H1 (cell line): ENCODE measurements around the gene GTF2A1. TPM values are rescaled to one million over a fixed set of nuclear protein-coding genes. Genes with fewer than 3 reads are reported as not detected.

ENCODE experiments used
- CTCF ChIA-PET: fragments of 300-600 bp; sonication (Branson Sonifier 250); formaldehyde crosslinking; loops from one replicate; lab custom pipeline; 2021; ENCODE audit not compliant: partially characterized antibody; lab: Charles Lee
- POLR2A ChIA-PET: fragments of 300-600 bp; sonication (Branson Sonifier 250); formaldehyde crosslinking; loops from one replicate; lab custom pipeline; 2021; ENCODE audit warnings: inconsistent platforms; ENCODE audit not compliant: partially characterized antibody; lab: Charles Lee
- DNase-seq, 2 experiments: peaks; one replicate each; pipeline versions ENCODE4 v3.0.0 to v3.0.0-alpha.2; 2010 to 2022; ENCODE audit warnings: low spot score in 2 of 2, low read depth in 1 of 2, mixed read lengths in 1 of 2
- FAIRE-seq: peaks from 2 replicates; lab custom pipeline; 2011; peaks lifted over from hg19 to GRCh38; lab: Jason Lieb, UNC
- H2AFZ ChIP-seq: 2 replicates; pipeline ENCODE4 v1.8.1; 2012; ENCODE audit warnings: low read length, inconsistent platforms
- H2AK5ac ChIP-seq: 2 replicates; pipeline ENCODE4 v1.6.1; 2013; ENCODE audit warnings: low read depth, low read length
- H2BK120ac ChIP-seq: replicated peaks from 2 replicates; pipeline ENCODE3; 2013; ENCODE audit warnings: low read depth, low read length, inconsistent platforms
- H2BK12ac ChIP-seq: 2 replicates; pipeline ENCODE4 v1.6.1; 2013; ENCODE audit warnings: low read depth, low read length
- H2BK15ac ChIP-seq: 2 replicates; pipeline ENCODE4 v1.6.1; 2013; ENCODE audit warnings: low read length
- H2BK20ac ChIP-seq: 2 replicates; pipeline ENCODE4 v1.6.1; 2013; ENCODE audit warnings: low read length
- H2BK5ac ChIP-seq: 2 replicates; pipeline ENCODE4 v1.6.1; 2013; ENCODE audit warnings: low read depth, low read length
- H3K14ac ChIP-seq: 2 replicates; pipeline ENCODE4 v1.6.1; 2013; ENCODE audit warnings: inconsistent platforms; ENCODE audit not compliant: insufficient read length
- H3K18ac ChIP-seq: 2 replicates; pipeline ENCODE4 v1.6.1; 2013; ENCODE audit warnings: low read length; ENCODE audit errors: extremely low read depth
- H3K23ac ChIP-seq: 2 replicates; pipeline ENCODE4 v1.6.1; 2013; ENCODE audit warnings: inconsistent platforms; ENCODE audit not compliant: insufficient read length
- H3K23me2 ChIP-seq: 2 replicates; pipeline ENCODE4 v1.6.1; 2013; ENCODE audit warnings: low read depth, low read length
- H3K27ac ChIP-seq: 2 replicates; pipeline ENCODE4 v1.6.1; 2011; ENCODE audit warnings: low read depth, low read length, inconsistent platforms
- H3K27me3 ChIP-seq, 4 experiments: replicated peaks in 1 of 4; 1 replicate in 1 of 4; 2 replicates in 3 of 4; pipeline versions ENCODE4 v1.6.1 to v1.8.1; 2011 to 2013; ENCODE audit warnings: low read length in 3 of 4, mild to moderate bottlenecking in 3 of 4, inconsistent platforms in 2 of 4, mixed read lengths in 2 of 4, moderate library complexity in 1 of 4; ENCODE audit not compliant: control insufficient read depth in 3 of 4, insufficient read depth in 3 of 4; ENCODE audit errors: extremely low read depth in 1 of 4
- H3K36me3 ChIP-seq, 4 experiments: 2 replicates each; pipeline versions ENCODE4 v1.6.1 to v1.8.1; 2011 to 2013; ENCODE audit warnings: mild to moderate bottlenecking in 4 of 4, low read length in 3 of 4, moderate library complexity in 2 of 4, control low read depth in 1 of 4, inconsistent platforms in 1 of 4; ENCODE audit not compliant: insufficient read depth in 4 of 4, control insufficient read depth in 2 of 4
- H3K4ac ChIP-seq: replicated peaks from 2 replicates; pipeline ENCODE3; 2013; ENCODE audit warnings: low read length, low read depth, mixed read lengths, inconsistent platforms; ENCODE audit not compliant: insufficient read length
- H3K4me1 ChIP-seq, 4 experiments: replicated peaks in 1 of 4; 1 replicate in 1 of 4; 2 replicates in 3 of 4; pipeline versions ENCODE4 v1.6.1 to v1.8.1; 2011 to 2013; ENCODE audit warnings: low read length in 3 of 4, inconsistent platforms in 2 of 4, mixed read lengths in 1 of 4; ENCODE audit not compliant: insufficient read depth in 4 of 4, control insufficient read depth in 3 of 4
- H3K4me2 ChIP-seq, 2 experiments: 2 replicates each; pipeline versions ENCODE4 v1.6.1 to v1.8.1; 2011 to 2013; ENCODE audit warnings: low read depth in 2 of 2, low read length in 2 of 2, control low read depth in 1 of 2, inconsistent platforms in 1 of 2, mild to moderate bottlenecking in 1 of 2; ENCODE audit not compliant: insufficient read depth in 1 of 2
- H3K4me3 ChIP-seq, 4 experiments: fragments of 200-600, 300-600 bp in 1 of 4; sonication (generic), shearing (Covaris generic), sonication (Bioruptor Twin) in 1 of 4; 2 replicates each; pipeline versions ENCODE4 v1.5.1 to v1.8.1; 2011 to 2016; ENCODE audit warnings: low read length in 4 of 4, low read depth in 3 of 4, control low read depth in 2 of 4, inconsistent platforms in 2 of 4, mild to moderate bottlenecking in 2 of 4, mixed read lengths in 1 of 4, moderate library complexity in 1 of 4; ENCODE audit not compliant: insufficient read depth in 2 of 4; ENCODE audit errors: extremely low read depth in 1 of 4
- H3K56ac ChIP-seq: replicated peaks from 2 replicates; pipeline ENCODE3; 2013; ENCODE audit warnings: low read depth, mild to moderate bottlenecking, mixed read lengths, low read length, inconsistent platforms; ENCODE audit not compliant: insufficient read length
- H3K79me1 ChIP-seq: 2 replicates; pipeline ENCODE4 v1.6.1; 2013; ENCODE audit warnings: low read depth, low read length, control low read depth
- H3K79me2 ChIP-seq, 2 experiments: 2 replicates each; pipeline versions ENCODE4 v1.6.1 to v1.8.1; 2012 to 2013; ENCODE audit warnings: low read length in 2 of 2, mild to moderate bottlenecking in 2 of 2, inconsistent platforms in 1 of 2; ENCODE audit not compliant: insufficient read depth in 2 of 2, control insufficient read depth in 1 of 2
- H3K9ac ChIP-seq, 4 experiments: replicated peaks in 1 of 4; 1 replicate in 1 of 4; 2 replicates in 3 of 4; pipeline versions ENCODE4 v1.6.1 to v1.8.1; 2011 to 2013; ENCODE audit warnings: low read depth in 3 of 4, low read length in 3 of 4, control low read depth in 2 of 4, mild to moderate bottlenecking in 2 of 4, moderate library complexity in 2 of 4, inconsistent platforms in 1 of 4; ENCODE audit errors: extremely low read depth in 1 of 4
- H3K9me3 ChIP-seq, 2 experiments: 2 replicates each; pipeline versions ENCODE4 v1.6.1 to v1.8.1; 2012 to 2013; ENCODE audit warnings: mild to moderate bottlenecking in 2 of 2, moderate library complexity in 2 of 2, control low read depth in 1 of 2, inconsistent platforms in 1 of 2, low read depth in 1 of 2, low read length in 1 of 2, mixed read lengths in 1 of 2; ENCODE audit not compliant: insufficient read depth in 2 of 2
- H4K20me1 ChIP-seq, 2 experiments: replicated peaks in 1 of 2; 2 replicates each; pipeline versions ENCODE3 to v1.8.1; 2011 to 2013; ENCODE audit warnings: inconsistent platforms in 2 of 2, low read length in 2 of 2, mild to moderate bottlenecking in 1 of 2; ENCODE audit not compliant: insufficient read depth in 2 of 2, control insufficient read depth in 1 of 2
- H4K5ac ChIP-seq: 2 replicates; pipeline ENCODE4 v1.6.1; 2013; ENCODE audit warnings: low read length, low read depth, mixed read lengths, inconsistent platforms; ENCODE audit not compliant: insufficient read length
- H4K8ac ChIP-seq: 2 replicates; pipeline ENCODE4 v1.8.0; 2013; ENCODE audit warnings: mild to moderate bottlenecking, moderate library complexity, low read length, inconsistent platforms; ENCODE audit not compliant: insufficient read depth; ENCODE audit errors: extremely low read depth
- H4K91ac ChIP-seq: replicated peaks from 2 replicates; pipeline ENCODE3; 2013; ENCODE audit warnings: low read length, mixed read lengths, inconsistent platforms; ENCODE audit not compliant: insufficient read length
- CEBPB ChIP-seq: IDR thresholded peaks from 2 replicates; pipeline ENCODE4 v1.6.1; 2012; ENCODE audit warnings: low read depth, low read length
- WGBS, 2 experiments: shearing (Covaris generic) in 1 of 2; methylation state at CpG; one replicate each; pipeline versions ENCODE4 v1.1.6 to v1.1.7; 2013 to 2015; ENCODE audit warnings: low lambda C conversion rate in 2 of 2, mixed read lengths in 2 of 2, inconsistent platforms in 1 of 2, low coverage in 1 of 2, missing lambda C conversion rate in 1 of 2; ENCODE audit not compliant: insufficient replicate concordance in 2 of 2, insufficient coverage in 1 of 2, insufficient read length in 1 of 2; ENCODE audit errors: extremely low coverage in 1 of 2, missing lambda C conversion rate in 1 of 2; 5-methylcytosine and 5-hydroxymethylcytosine counted together
- polyA plus RNA-seq, 7 experiments: library from polyadenylated mRNA; depleted of rRNA in 3 of 7; stranded (reverse) in 5 of 7; unstranded in 2 of 7; fragments of >200 nt in 5 of 7; fragments of 200-250 nt in 2 of 7; gene quantifications; 1 replicate in 5 of 7; 2 replicates in 1 of 7; 4 replicates in 1 of 7; pipeline versions ENCODE4 v1.2.1 to v1.2.3, GENCODE V29; 2011 to 2013; ENCODE audit warnings: missing spikeins in 2 of 7, mixed read lengths in 2 of 7
- total RNA-seq: library from RNA; stranded (reverse); fragmentation: NEBNext Ultra II Directional; extraction: Animal tissue kit (Norgen Biotek cat#: 25700); gene quantifications from 2 replicates; pipeline ENCODE4 v1.2.1, GENCODE V29; 2021

GTF2A1 gene
- total and polyA plus RNA-seq, 2 of the 8 experiments (the other 6 are each of a cell fraction or from before 2014, with no cell fraction given) = 24.1 to 57.8 TPM

GRCh38 chr14:81269979-81270375, 49.2 kb upstream of the GTF2A1 start:
- no peak overlapping the region for H2BK12ac ChIP-seq
- H3K56ac ChIP-seq = no peak overlapping the region
- H3K23ac ChIP-seq = no peak overlapping the region
- H3K9me3 ChIP-seq = no peaks in the 10 kb centered on the region
- no peak for TF ChIP-seq CEBPB
- H2BK120ac ChIP-seq = no peak overlapping the region
- no peak overlapping the region for H3K4me2 ChIP-seq
- H4K20me1 ChIP-seq = no peaks in the 10 kb centered on the region
- H3K23me2 ChIP-seq = no peaks in the 10 kb centered on the region
- ChIA-PET POLR2A (interaction anchor here (1.2 to 1.7 kb wide), 3 partner anchors 64 to 183 kb away, joined by 4 to 5 read pairs (median 5); no protein-coding TSS in a partner anchor), CTCF (interaction anchor here (0.6 to 20.7 kb wide), 51 partner anchors 8 to 315 kb away, joined by 3 to 426 read pairs (median 4); partner anchors contain the start of gene TSHR)
- no peak overlapping the region for H3K4me3 ChIP-seq
- H3K9ac ChIP-seq = no peak overlapping the region
- H2AFZ ChIP-seq = no peak overlapping the region
- H2BK15ac ChIP-seq = no peak overlapping the region
- H4K8ac ChIP-seq = no peak overlapping the region
- H3K14ac ChIP-seq = no peak overlapping the region
- no peaks in the 10 kb centered on the region for H3K79me2 ChIP-seq
- no peaks in the 10 kb centered on the region for H3K79me1 ChIP-seq
- H3K27ac ChIP-seq = no peak overlapping the region
- no peak overlapping the region for H2AK5ac ChIP-seq
- DNase-seq (no peak), FAIRE-seq (no peak)
- H4K91ac ChIP-seq = no peak overlapping the region
- H4K5ac ChIP-seq = no peak overlapping the region
- no peaks in the 10 kb centered on the region for H3K4me1 ChIP-seq
- peaks cover 0 to 7% (median 0%) of the 10 kb centered on the region in 4 experiments; a peak in 2 of 8 replicates for H3K36me3 ChIP-seq
- 78% methylated on average over 3 of the region's 3 CpGs; no CpG with 5 or more reads in 1 of the 2 experiments for WGBS, 2 experiments
- H2BK20ac ChIP-seq = no peak overlapping the region
- no peak overlapping the region for H3K4ac ChIP-seq
- H2BK5ac ChIP-seq = no peak overlapping the region
- no peak overlapping the region for H3K18ac ChIP-seq
- no peaks in the 10 kb centered on the region for H3K27me3 ChIP-seq
